ENCODE measurements around the gene CHKB.

GRCh38 chr22:50622723-50623327, 40.2 kb upstream of the CHKB start:
- TF ChIP-seq TAF1 (IDR thresholded peaks at IDR 0.05; ENCODE audit: borderline replicate concordance, insufficient read depth, low read length) = no peak
- no peak for TF ChIP-seq POLR2AphosphoS5 (IDR thresholded peaks at IDR 0.05; ENCODE audit: low read depth, low read length)
